ENCODE measurements around the gene DLG2. TPM values are rescaled to one million over a fixed set of nuclear protein-coding genes. Genes with fewer than 3 reads are reported as not detected.

Gene DLG2
- total and polyA plus RNA-seq, 9 of the 15 experiments (the other 6 are each of a cell fraction or from before 2014, with no cell fraction given), result 0.52 to 1.6 (median 0.95) TPM

DNA sequence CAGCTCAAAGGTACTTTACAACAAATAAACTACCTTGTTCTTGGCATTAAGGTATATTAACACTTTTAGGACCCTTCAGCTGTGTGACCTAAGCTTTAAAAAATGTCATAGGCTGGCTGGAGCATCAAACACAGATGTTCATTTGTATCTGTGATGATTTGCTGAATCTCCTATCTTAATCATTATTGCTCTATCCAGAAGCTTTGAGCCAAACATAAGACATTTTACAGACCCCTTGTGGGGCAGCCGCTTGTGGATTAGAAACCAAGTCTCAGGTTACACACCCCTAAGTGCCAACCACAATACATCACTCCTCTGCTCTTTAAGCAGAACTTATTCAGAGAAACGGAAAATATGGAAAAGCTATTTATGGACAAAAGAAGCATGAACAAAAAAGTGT lies 1946.8 kb downstream of the DLG2 start:
- H3K9me1 ChIP-seq (ENCODE audit: control insufficient read depth, insufficient read depth, low read length), result no peaks in the 10 kb centered on the region
- in situ Hi-C loops (cut with MboI) (no loop called here), intact Hi-C loops (cut with micrococcal nuclease) (no loop called here)
- FAIRE-seq, result no peak
- no peaks in the 10 kb centered on the region for H3K36me3 ChIP-seq (ENCODE audit: control insufficient read depth, insufficient read depth, low read length)
- H3K4me3 ChIP-seq, result no peak overlapping the region
- CTCF ChIA-PET (ENCODE audit: low intra/inter-chr PET ratio), result no interaction called here
- POLR2A ChIA-PET, result interaction anchor here (1.0 kb wide), 1 partner anchor 13 kb away, joined by 3 read pairs; no protein-coding TSS in a partner anchor
- H3K4me2 ChIP-seq (ENCODE audit: insufficient read depth, low read length), result no peak overlapping the region
- DNase-seq (ENCODE audit: extremely low read depth in 1 of 4, low spot score in 3 of 4), result no peak
- H3K9me3 ChIP-seq (replicated peaks; ENCODE audit: control insufficient read depth, insufficient read depth, low read depth, low read length), result no peaks in the 10 kb centered on the region
- H3K79me2 ChIP-seq (ENCODE audit: control insufficient read depth, insufficient read depth, low read length), result no peaks in the 10 kb centered on the region
- no peak for ATAC-seq
- TF ChIP-seq PHB (CRISPR knock-in tag; IDR thresholded peaks at IDR 0.05) (no peak), ZNF316 (IDR thresholded peaks at IDR 0.05) (no peak), PHF21A (IDR thresholded peaks at IDR 0.05; ENCODE audit: borderline replicate concordance, low read depth) (no peak)
- TF ChIP-seq, protein P1, sequence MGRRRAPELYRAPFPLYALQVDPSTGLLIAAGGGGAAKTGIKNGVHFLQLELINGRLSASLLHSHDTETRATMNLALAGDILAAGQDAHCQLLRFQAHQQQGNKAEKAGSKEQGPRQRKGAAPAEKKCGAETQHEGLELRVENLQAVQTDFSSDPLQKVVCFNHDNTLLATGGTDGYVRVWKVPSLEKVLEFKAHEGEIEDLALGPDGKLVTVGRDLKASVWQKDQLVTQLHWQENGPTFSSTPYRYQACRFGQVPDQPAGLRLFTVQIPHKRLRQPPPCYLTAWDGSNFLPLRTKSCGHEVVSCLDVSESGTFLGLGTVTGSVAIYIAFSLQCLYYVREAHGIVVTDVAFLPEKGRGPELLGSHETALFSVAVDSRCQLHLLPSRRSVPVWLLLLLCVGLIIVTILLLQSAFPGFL (CRISPR knock-in tag; IDR thresholded peaks at IDR 0.05), result no peak
- TF ChIP-seq, protein P2, sequence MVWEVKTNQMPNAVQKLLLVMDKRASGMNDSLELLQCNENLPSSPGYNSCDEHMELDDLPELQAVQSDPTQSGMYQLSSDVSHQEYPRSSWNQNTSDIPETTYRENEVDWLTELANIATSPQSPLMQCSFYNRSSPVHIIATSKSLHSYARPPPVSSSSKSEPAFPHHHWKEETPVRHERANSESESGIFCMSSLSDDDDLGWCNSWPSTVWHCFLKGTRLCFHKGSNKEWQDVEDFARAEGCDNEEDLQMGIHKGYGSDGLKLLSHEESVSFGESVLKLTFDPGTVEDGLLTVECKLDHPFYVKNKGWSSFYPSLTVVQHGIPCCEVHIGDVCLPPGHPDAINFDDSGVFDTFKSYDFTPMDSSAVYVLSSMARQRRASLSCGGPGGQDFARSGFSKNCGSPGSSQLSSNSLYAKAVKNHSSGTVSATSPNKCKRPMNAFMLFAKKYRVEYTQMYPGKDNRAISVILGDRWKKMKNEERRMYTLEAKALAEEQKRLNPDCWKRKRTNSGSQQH (CRISPR knock-in tag; IDR thresholded peaks at IDR 0.05), result no peak
- TF ChIP-seq, protein P3, sequence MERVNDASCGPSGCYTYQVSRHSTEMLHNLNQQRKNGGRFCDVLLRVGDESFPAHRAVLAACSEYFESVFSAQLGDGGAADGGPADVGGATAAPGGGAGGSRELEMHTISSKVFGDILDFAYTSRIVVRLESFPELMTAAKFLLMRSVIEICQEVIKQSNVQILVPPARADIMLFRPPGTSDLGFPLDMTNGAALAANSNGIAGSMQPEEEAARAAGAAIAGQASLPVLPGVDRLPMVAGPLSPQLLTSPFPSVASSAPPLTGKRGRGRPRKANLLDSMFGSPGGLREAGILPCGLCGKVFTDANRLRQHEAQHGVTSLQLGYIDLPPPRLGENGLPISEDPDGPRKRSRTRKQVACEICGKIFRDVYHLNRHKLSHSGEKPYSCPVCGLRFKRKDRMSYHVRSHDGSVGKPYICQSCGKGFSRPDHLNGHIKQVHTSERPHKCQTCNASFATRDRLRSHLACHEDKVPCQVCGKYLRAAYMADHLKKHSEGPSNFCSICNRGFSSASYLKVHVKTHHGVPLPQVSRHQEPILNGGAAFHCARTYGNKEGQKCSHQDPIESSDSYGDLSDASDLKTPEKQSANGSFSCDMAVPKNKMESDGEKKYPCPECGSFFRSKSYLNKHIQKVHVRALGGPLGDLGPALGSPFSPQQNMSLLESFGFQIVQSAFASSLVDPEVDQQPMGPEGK (CRISPR knock-in tag; IDR thresholded peaks at IDR 0.05; ENCODE audit: borderline replicate concordance), result no peak
- 0% methylated on average over 2 of the region's 2 CpGs for WGBS (ENCODE audit: insufficient coverage, low coverage, missing lambda C conversion rate)
- H3K9ac ChIP-seq (ENCODE audit: insufficient read depth in 1 of 2, low read depth in 2 of 2, low read length in 2 of 2), result no peak overlapping the region
- H3K4me1 ChIP-seq (replicated peaks in 1 of 2; ENCODE audit: control insufficient read depth in 2 of 2, insufficient read depth in 2 of 2, low read length in 2 of 2), result no peaks in the 10 kb centered on the region; a peak in 2 of 5 replicates
- peaks cover 0 to 4% of the 10 kb centered on the region in 2 experiments; a peak in 1 of 5 replicates for H3K27me3 ChIP-seq (ENCODE audit: control insufficient read depth in 2 of 2, insufficient read depth in 2 of 2, low read length in 2 of 2)
- H3K27ac ChIP-seq (ENCODE audit: extremely low read depth, low read depth, low read length), result no peak overlapping the region
- no peak overlapping the region for H2AFZ ChIP-seq (ENCODE audit: low read depth, low read length)
- no peaks in the 10 kb centered on the region for H4K20me1 ChIP-seq (replicated peaks; ENCODE audit: control insufficient read depth, insufficient read depth, low read length)
- BruUV-seq (replicated peaks), result no TSS peak

All from K562 (cell line).